NCI-H2107 (cell line): ENCODE results near the gene MAX.
A peak's percentile ranks its signal among the peaks of the same experiment; 100 is the strongest.
"Not testable (repeated sequence)": the region's sequence is repeated elsewhere in the genome, so short reads cannot be mapped to it uniquely, and the experiment has no call there.

Source experiments
- DNase-seq: peaks from one replicate; lab custom pipeline; 2025; lab: John Stamatoyannopoulos, UW

Gene MAX

GRCh38 chr14:65104791-65105190 is 2.5 kb upstream of the MAX start:
- DNase-seq: no peak

- no peak for DNase-seq
These were observed 938 bp upstream of the MAX start for GRCh38 chr14:65103150-65103760.

- no peak for DNase-seq
These were observed 481 bp downstream of the MAX start for GRCh38 chr14:65101631-65102440.

GRCh38 chr14:65100922-65101541 is 1.3 kb downstream of the MAX start:
- no peak for DNase-seq

- no peak for DNase-seq
These were observed 3.7 kb downstream of the MAX start for GRCh38 chr14:65098586-65098985.

- DNase-seq: no peak
These were observed 5.8 kb downstream of the MAX start for GRCh38 chr14:65096323-65097089.

- no peak for DNase-seq
These were observed 6.6 kb downstream of the MAX start for GRCh38 chr14:65095633-65096205.

- DNase-seq: no peak
These were observed 10.0 kb downstream of the MAX start for GRCh38 chr14:65092349-65092748.

GRCh38 chr14:65087835-65088234 is 14.5 kb downstream of the MAX start:
- not testable (repeated sequence) for DNase-seq

- not testable (repeated sequence) for DNase-seq
These were observed 15.6 kb downstream of the MAX start for GRCh38 chr14:65086686-65087085.

GRCh38 chr14:65084554-65085505 is 17.5 kb downstream of the MAX start:
- DNase-seq: no peak

GRCh38 chr14:65082930-65083329 is 19.4 kb downstream of the MAX start:
- no peak for DNase-seq

- DNase-seq: no peak
These were observed 21.2 kb downstream of the MAX start for GRCh38 chr14:65080960-65081747.

- DNase-seq: no peak
These were observed 22.5 kb downstream of the MAX start for GRCh38 chr14:65079768-65080167.

GRCh38 chr14:65079201-65079600 is 23.1 kb downstream of the MAX start:
- DNase-seq: no peak

GRCh38 chr14:65077318-65077717 is 25.0 kb downstream of the MAX start:
- peak; percentile 45 for DNase-seq

- DNase-seq: no peak
These were observed 26.5 kb downstream of the MAX start for GRCh38 chr14:65075628-65076325.

- DNase-seq: no peak
These were observed 27.7 kb downstream of the MAX start for GRCh38 chr14:65074449-65075150.
